SK-N-SH (cell line): Measurements from ENCODE around the gene WWC2. TPM values are rescaled to one million over a fixed set of nuclear protein-coding genes. Genes with fewer than 3 reads are reported as not detected.

Experiments
- CTCF ChIA-PET: fragments of 300-600, 350-600 bp; formaldehyde crosslinking; extraction: SDS; loops from one replicate; lab custom pipeline; 2021; lab: Yijun Ruan, JAX
- POLR2A ChIA-PET: fragments of 350-600 bp; sonication (Branson Sonifier 250); formaldehyde crosslinking; extraction: SDS; loops from one replicate; lab custom pipeline; 2020; ENCODE audit warnings: antibody characterized with exemption, inconsistent platforms; lab: Yijun Ruan, JAX
- DNase-seq: peaks from one replicate; pipeline ENCODE4 v3.0.0; 2012
- H2AFZ ChIP-seq: fragments of 200-600 bp; sonication (generic); 2 replicates; pipeline ENCODE4 v1.8.1; 2016; ENCODE audit warnings: antibody characterized with exemption, mild to moderate bottlenecking, low read depth
- H3F3A ChIP-seq: fragments of 200-600 bp; sonication (generic); replicated peaks from 2 replicates; pipeline ENCODE3; 2016; ENCODE audit warnings: antibody characterized with exemption, mild to moderate bottlenecking; ENCODE audit not compliant: insufficient read depth
- H3K27ac ChIP-seq, 2 experiments: fragments of 200-500 bp in 1 of 2; fragments of 200-600 bp in 1 of 2; sonication (Bioruptor generic) in 1 of 2; sonication (generic), shearing (Covaris generic) in 1 of 2; 2 replicates each; pipeline versions ENCODE4 v1.5.1 to v1.6.1; 2014 to 2016; ENCODE audit warnings: low read depth in 2 of 2, inconsistent platforms in 1 of 2, low read length in 1 of 2, mild to moderate bottlenecking in 1 of 2, mixed read lengths in 1 of 2
- H3K27me3 ChIP-seq: fragments of 200-600 bp; sonication (generic), shearing (Covaris generic); 2 replicates; pipeline ENCODE4 v1.6.1; 2016; ENCODE audit warnings: mixed run types; ENCODE audit not compliant: insufficient read depth
- H3K36me3 ChIP-seq, 2 experiments: fragments of 200-500 bp in 1 of 2; fragments of 200-600 bp in 1 of 2; sonication (Bioruptor generic) in 1 of 2; sonication (generic) in 1 of 2; replicated peaks in 1 of 2; 2 replicates each; pipeline versions ENCODE3 to v1.5.1; 2014 to 2016; ENCODE audit warnings: low read length in 1 of 2, mild to moderate bottlenecking in 1 of 2; ENCODE audit not compliant: insufficient read depth in 2 of 2, control insufficient read depth in 1 of 2
- H3K4me1 ChIP-seq, 2 experiments: fragments of 200-500 bp in 1 of 2; fragments of 200-600 bp in 1 of 2; sonication (Bioruptor generic) in 1 of 2; sonication (generic), shearing (Covaris generic) in 1 of 2; 2 replicates each; pipeline versions ENCODE4 v1.5.1 to v1.6.1; 2014 to 2016; ENCODE audit warnings: low read depth in 1 of 2, low read length in 1 of 2, mixed run types in 1 of 2; ENCODE audit not compliant: insufficient read depth in 2 of 2, control insufficient read depth in 1 of 2
- H3K4me2 ChIP-seq: fragments of 200-600 bp; sonication (generic), shearing (Covaris generic); 2 replicates; pipeline ENCODE4 v1.6.1; 2017; ENCODE audit warnings: mixed run types
- H3K4me3 ChIP-seq, 2 experiments: fragments of 200-500 bp in 1 of 2; fragments of 200-600 bp in 1 of 2; sonication (Bioruptor generic) in 1 of 2; sonication (generic), shearing (Covaris generic) in 1 of 2; 2 replicates each; pipeline versions ENCODE4 v1.5.1 to v1.8.1; 2014 to 2016; ENCODE audit warnings: low read depth in 2 of 2, inconsistent platforms in 1 of 2, low read length in 1 of 2, mild to moderate bottlenecking in 1 of 2, mixed read lengths in 1 of 2, moderate library complexity in 1 of 2
- H3K79me2 ChIP-seq: fragments of 200-600 bp; sonication (generic); 2 replicates; pipeline ENCODE4 v1.8.1; 2017; ENCODE audit warnings: mild to moderate bottlenecking; ENCODE audit not compliant: insufficient read depth
- H3K9ac ChIP-seq: fragments of 200-600 bp; sonication (generic); 2 replicates; pipeline ENCODE4 v1.6.1; 2017; ENCODE audit warnings: mixed run types
- H3K9me2 ChIP-seq: fragments of 200-600 bp; sonication (generic); 2 replicates; pipeline ENCODE4 v1.6.1; 2017; ENCODE audit warnings: mixed run types
- H3K9me3 ChIP-seq: fragments of 200-600 bp; sonication (generic); 2 replicates; pipeline ENCODE4 v1.6.1; 2017; ENCODE audit warnings: mixed run types, mild to moderate bottlenecking, moderate library complexity
- H4K20me1 ChIP-seq: fragments of 200-600 bp; sonication (generic); 2 replicates; pipeline ENCODE4 v1.6.1; 2017; ENCODE audit warnings: mild to moderate bottlenecking, mixed run types; ENCODE audit not compliant: insufficient read depth
- CHD2 ChIP-seq: fragments of 150-350 bp; IDR thresholded peaks from 2 replicates; pipeline ENCODE4 v1.6.1; 2018; ENCODE audit warnings: low read length; ENCODE audit not compliant: partially characterized antibody
- CTCF ChIP-seq: fragments of 200-600 bp; sonication (generic); IDR thresholded peaks from 2 replicates; pipeline ENCODE4 v1.6.1; 2017; ENCODE audit warnings: antibody characterized with exemption, mild to moderate bottlenecking, moderate library complexity
- ELF1 ChIP-seq: IDR thresholded peaks from 2 replicates; pipeline ENCODE4 v1.4.0; 2012
- EZH2phosphoT487 ChIP-seq: fragments of 200-600 bp; sonication (generic); IDR thresholded peaks from 2 replicates; pipeline ENCODE4 v1.6.1; 2017; ENCODE audit warnings: low read depth, mixed run types, mild to moderate bottlenecking, antibody characterized with exemption, moderate library complexity, borderline replicate concordance
- FOSL2 ChIP-seq: IDR thresholded peaks from 2 replicates; pipeline ENCODE4 v1.4.0; 2012; ENCODE audit warnings: low read depth, mild to moderate bottlenecking, moderate library complexity, borderline replicate concordance
- FOXJ3 ChIP-seq: sonication (generic); formaldehyde crosslinking; IDR thresholded peaks from 2 replicates; pipeline ENCODE4 v1.5.1; 2020; ENCODE audit warnings: mild to moderate bottlenecking, missing genetic modification reagents
- JUND ChIP-seq: IDR thresholded peaks from 2 replicates; pipeline ENCODE4 v1.4.0; 2012
- MEF2A ChIP-seq: IDR thresholded peaks from 2 replicates; pipeline ENCODE4 v1.4.0; 2012; ENCODE audit warnings: low read depth, borderline replicate concordance
- MXI1 ChIP-seq: IDR thresholded peaks from 2 replicates; pipeline ENCODE4 v1.6.1; 2012; ENCODE audit warnings: mild to moderate bottlenecking, low read depth, low read length, improper control_type of control experiment
- NFIC ChIP-seq: IDR thresholded peaks from 2 replicates; pipeline ENCODE4 v1.4.0; 2012; ENCODE audit warnings: borderline replicate concordance
- PBX3 ChIP-seq: IDR thresholded peaks from 2 replicates; pipeline ENCODE4; 2012
- POLR2AphosphoS5 ChIP-seq: IDR thresholded peaks from 2 replicates; pipeline ENCODE4 v1.6.1; 2012; ENCODE audit warnings: low read depth, low read length
- RAD21 ChIP-seq: IDR thresholded peaks from 2 replicates; pipeline ENCODE4 v1.6.1; 2012; ENCODE audit warnings: mild to moderate bottlenecking, low read length
- RCOR1 ChIP-seq: fragments of 150-350 bp; IDR thresholded peaks from 2 replicates; pipeline ENCODE4 v1.6.1; 2017; ENCODE audit warnings: antibody characterized with exemption, low read length
- RFX5 ChIP-seq: IDR thresholded peaks from 2 replicates; pipeline ENCODE4 v1.6.1; 2012; ENCODE audit warnings: mild to moderate bottlenecking, improper control_type of control experiment, low read length
- SIN3A ChIP-seq: IDR thresholded peaks from 2 replicates; pipeline ENCODE4 v1.6.1; 2012; ENCODE audit warnings: low read depth, mild to moderate bottlenecking, low read length, moderate library complexity, borderline replicate concordance
- TAF1 ChIP-seq: IDR thresholded peaks from 2 replicates; pipeline ENCODE4 v1.6.1; 2012; ENCODE audit warnings: low read depth, mild to moderate bottlenecking, low read length, moderate library complexity, borderline replicate concordance
- TCF12 ChIP-seq: IDR thresholded peaks from 2 replicates; pipeline ENCODE4 v1.4.0; 2012
- USF1 ChIP-seq: IDR thresholded peaks from 2 replicates; pipeline ENCODE4 v1.4.0; 2012; ENCODE audit warnings: low read depth, borderline replicate concordance
- WGBS: methylation state at CpG from one replicate; pipeline ENCODE4 v1.1.6; 2017; ENCODE audit warnings: low lambda C conversion rate; 5-methylcytosine and 5-hydroxymethylcytosine counted together
- polyA plus RNA-seq, 3 experiments: library from polyadenylated mRNA; depleted of rRNA; stranded (reverse); fragments of >200 nt; gene quantifications; 2 replicates each; pipeline ENCODE4 v1.2.3, GENCODE V29; 2012

The WWC2 gene
- polyA plus RNA-seq, 1 of the 3 experiments (the other 2 are of a cell fraction): 18.4 TPM

GRCh38 chr4:183205193-183205592, 106.1 kb downstream of the WWC2 start:
- peaks cover 51% of the 10 kb centered on the region; the same call in 1 of the 2 replicates for H3K79me2 ChIP-seq
- H3K27me3 ChIP-seq: no peaks in the 10 kb centered on the region
- H3K9me3 ChIP-seq: no peaks in the 10 kb centered on the region
- H3K36me3 ChIP-seq: peaks cover 0 to 45% of the 10 kb centered on the region in 2 experiments
- H2AFZ ChIP-seq: no peak overlapping the region
- H3K9ac ChIP-seq: no peak overlapping the region
- TF ChIP-seq CTCF (no peak), TAF1 (no peak), RAD21 (no peak), MEF2A (no peak), PBX3 (no peak), POLR2AphosphoS5 (no peak), FOSL2 (no peak), MXI1 (no peak), CHD2 (no peak), SIN3A (no peak), ELF1 (no peak), FOXJ3 (CRISPR knock-in tag) (no peak), JUND (no peak), USF1 (no peak), NFIC (no peak), RCOR1 (no peak), TCF12 (no peak), EZH2phosphoT487 (no peak), RFX5 (no peak)
- TF ChIP-seq, all 33 proteins: peak for 0
- 43% methylated on average over 2 of the region's 2 CpGs for WGBS
- Histone ChIP-seq H3K9me2 (no peaks in the 10 kb centered on the region), H3F3A (no peaks in the 10 kb centered on the region), H3K27ac (no peak overlapping the region), H3K4me1 (peaks cover 0 to 9% of the 10 kb centered on the region in 2 experiments; a peak in 3 of 4 replicates), H4K20me1 (no peaks in the 10 kb centered on the region), H3K4me2 (no peak overlapping the region), H3K4me3 (no peak overlapping the region)
- POLR2A ChIA-PET: no interaction called here
- CTCF ChIA-PET: interaction anchor here (1.3 kb wide), 1 partner anchor 132 kb away, joined by 5 read pairs; no protein-coding TSS in a partner anchor
- no peak for DNase-seq
